GM19397 (cell line): ENCODE results near the gene GPR137C.

ENCODE experiments used
- ATAC-seq: cut with Tn5 transposase; IDR thresholded peaks from one replicate; pipeline ENCODE4 v1.9.1; 2021; ENCODE audit warnings: mild to moderate bottlenecking, moderate library complexity; ENCODE audit not compliant: unreplicated experiment

The GPR137C gene

GRCh38 chr14:52552063-52552988, at the start of gene GPR137C, which contains the start of gene TXNDC16:
GPR137C (plus strand) TSS chr14:52552836; CDS start chr14:52553148, 312 bp downstream.
TXNDC16 (minus strand) TSS chr14:52552505; CDS start chr14:52543557, 8,948 bp downstream.
- peak; percentile 88 for ATAC-seq

GRCh38 chr14:52513249-52513648, 39.4 kb upstream of the GPR137C start:
- ATAC-seq: no peak

- no peak for ATAC-seq
These were observed 38.4 kb upstream of the GPR137C start for GRCh38 chr14:52514046-52514811.

- ATAC-seq: no peak
These were observed 30.6 kb upstream of the GPR137C start for GRCh38 chr14:52522033-52522432.

- no peak for ATAC-seq
These were observed 29.9 kb upstream of the GPR137C start for GRCh38 chr14:52522581-52523345.

- ATAC-seq: no peak
These were observed 25.6 kb upstream of the GPR137C start for GRCh38 chr14:52527052-52527451.

GRCh38 chr14:52531481-52531880, 21.2 kb upstream of the GPR137C start:
- no peak for ATAC-seq

GRCh38 chr14:52536269-52536668, 16.4 kb upstream of the GPR137C start:
- ATAC-seq: no peak

- ATAC-seq: no peak
These were observed 14.0 kb upstream of the GPR137C start for GRCh38 chr14:52538623-52539022.

GRCh38 chr14:52545584-52546317, 6.9 kb upstream of the GPR137C start:
- no peak for ATAC-seq

GRCh38 chr14:52546318-52546670, 6.3 kb upstream of the GPR137C start:
- ATAC-seq: no peak

- ATAC-seq: no peak
These were observed 5.6 kb upstream of the GPR137C start for GRCh38 chr14:52547027-52547426.

GRCh38 chr14:52547526-52547925, 5.1 kb upstream of the GPR137C start:
- no peak for ATAC-seq

GRCh38 chr14:52550661-52551060, 2.0 kb upstream of the GPR137C start:
- ATAC-seq: no peak

- no peak for ATAC-seq
These were observed 1.4 kb upstream of the GPR137C start for GRCh38 chr14:52551205-52551604.

GRCh38 chr14:52551696-52552062, 957 bp upstream of the GPR137C start:
- ATAC-seq: no peak

- ATAC-seq: peak; percentile 13
These were observed 500 bp downstream of the GPR137C start for GRCh38 chr14:52553002-52553670.

- no peak for ATAC-seq
These were observed 1.3 kb downstream of the GPR137C start for GRCh38 chr14:52553671-52554575.

- no peak for ATAC-seq
These were observed 6.1 kb downstream of the GPR137C start for GRCh38 chr14:52558688-52559087.
